HepG2 (cell line): Measurements from ENCODE around the gene VWA5B1. TPM values are rescaled to one million over a fixed set of nuclear protein-coding genes. Genes with fewer than 3 reads are reported as not detected.

Experiments used
- ATAC-seq: fragments of 200-7000 bp; cut with Tn5 transposase; 3 replicates; pipeline ENCODE4 v1.9.1; 2020; ENCODE audit warnings: mild to moderate bottlenecking, moderate library complexity
- BruUV-seq: library from RNA; stranded (reverse); fragments of 400-500 nt; replicated peaks from 2 replicates; lab custom pipeline; 2021; lab: Mats Ljungman, UMichigan
- CTCF ChIA-PET: fragments of 300-600 bp; formaldehyde crosslinking; extraction: SDS; loops from one replicate; lab custom pipeline; 2021; ENCODE audit warnings: low total read pairs, inconsistent platforms, low intra/inter-chr PET ratio; lab: Yijun Ruan, JAX
- POLR2A ChIA-PET: fragments of 350-600 bp; sonication (Branson Sonifier 250); formaldehyde crosslinking; loops from one replicate; lab custom pipeline; 2020; ENCODE audit warnings: antibody characterized with exemption, inconsistent platforms; lab: Yijun Ruan, JAX
- DNase-seq: peaks from one replicate; pipeline ENCODE4 v3.0.0-alpha.2; 2015; ENCODE audit warnings: low spot score
- FAIRE-seq: peaks from 3 replicates; lab custom pipeline; 2011; peaks lifted over from hg19 to GRCh38; lab: Jason Lieb, UNC
- H2AFZ ChIP-seq: one replicate; pipeline ENCODE4 v1.6.1; 2011; ENCODE audit warnings: low read length, inconsistent platforms
- H3K27ac ChIP-seq: fragments of 300-600 bp; 3 replicates; pipeline ENCODE4 v1.8.0; 2011; ENCODE audit warnings: mixed run types, mild to moderate bottlenecking, mixed read lengths, low read length, inconsistent platforms; ENCODE audit not compliant: insufficient read depth; ENCODE audit errors: extremely low read length
- H3K27me3 ChIP-seq, 2 experiments: fragments of 200-600 bp in 1 of 2; 2 replicates in 1 of 2; 3 replicates in 1 of 2; pipeline versions ENCODE4 v1.6.0 to v1.8.0; 2011; ENCODE audit warnings: low read length in 2 of 2, mild to moderate bottlenecking in 2 of 2, moderate library complexity in 2 of 2, inconsistent platforms in 1 of 2; ENCODE audit not compliant: insufficient read depth in 2 of 2, control insufficient read depth in 1 of 2
- H3K36me3 ChIP-seq, 2 experiments: fragments of 200-600 bp in 1 of 2; replicated peaks in 1 of 2; 2 replicates in 1 of 2; 3 replicates in 1 of 2; pipeline versions ENCODE4 v1.5.1 to v1.8.0; 2011; ENCODE audit warnings: low read length in 2 of 2, inconsistent platforms in 1 of 2; ENCODE audit not compliant: insufficient read depth in 2 of 2, control insufficient read depth in 1 of 2
- H3K4me1 ChIP-seq: 2 replicates; pipeline ENCODE4 v1.5.1; 2012; ENCODE audit warnings: low read length, inconsistent platforms; ENCODE audit not compliant: insufficient read depth
- H3K4me2 ChIP-seq: 2 replicates; pipeline ENCODE4 v1.6.0; 2011; ENCODE audit warnings: low read depth, low read length, inconsistent platforms
- H3K4me3 ChIP-seq, 3 experiments: fragments of 200-600 bp in 1 of 3; sonication (generic), shearing (Covaris generic) in 1 of 3; replicated peaks in 1 of 3; 2 replicates each; pipeline ENCODE4 v1.5.1; 2011 to 2016; ENCODE audit warnings: low read length in 3 of 3, inconsistent platforms in 2 of 3, low read depth in 2 of 3, mild to moderate bottlenecking in 2 of 3, control low read depth in 1 of 3, mixed read lengths in 1 of 3; ENCODE audit not compliant: insufficient read depth in 1 of 3
- H3K79me2 ChIP-seq: one replicate; pipeline ENCODE4 v1.6.1; 2011; ENCODE audit warnings: low read length, inconsistent platforms; ENCODE audit not compliant: insufficient read depth
- H3K9ac ChIP-seq: 2 replicates; pipeline ENCODE4 v1.6.0; 2011; ENCODE audit warnings: mild to moderate bottlenecking, low read depth, low read length, inconsistent platforms; ENCODE audit not compliant: insufficient read depth
- H3K9me3 ChIP-seq: 2 replicates; pipeline ENCODE4 v1.5.1; 2012; ENCODE audit warnings: mild to moderate bottlenecking, low read length
- H4K20me1 ChIP-seq: 2 replicates; pipeline ENCODE4 v1.6.0; 2011; ENCODE audit warnings: inconsistent platforms, mild to moderate bottlenecking, low read length, moderate library complexity; ENCODE audit not compliant: insufficient read depth
- ELF3 ChIP-seq: IDR thresholded peaks from 2 replicates; pipeline ENCODE4 v1.6.1; 2016; ENCODE audit warnings: missing genetic modification reagents, missing compliant biosample characterization
- ELF4 ChIP-seq: sonication (generic); formaldehyde crosslinking; IDR thresholded peaks from 2 replicates; pipeline ENCODE4 v1.5.0; 2020; ENCODE audit warnings: missing genetic modification reagents, mild to moderate bottlenecking, moderate library complexity, borderline replicate concordance
- HDAC1 ChIP-seq: sonication (generic); formaldehyde crosslinking; IDR thresholded peaks from 2 replicates; pipeline ENCODE4 v1.5.1; 2020; ENCODE audit warnings: mild to moderate bottlenecking, missing genetic modification reagents
- HDAC2 ChIP-seq: sonication (generic); formaldehyde crosslinking; IDR thresholded peaks from 2 replicates; pipeline ENCODE4 v1.4.0; 2020; ENCODE audit warnings: missing genetic modification reagents
- MBNL3 ChIP-seq: fragments of 250-450 bp; sonication (Bioruptor Pico); conservative IDR thresholded peaks from 2 replicates; pipeline ENCODE4 v1.8.0; 2022; ENCODE audit warnings: mild to moderate bottlenecking, inconsistent platforms
- NKX3-1 ChIP-seq: sonication (generic); formaldehyde crosslinking; IDR thresholded peaks from 2 replicates; pipeline ENCODE4 v1.5.0; 2020; ENCODE audit warnings: missing genetic modification reagents
- PRPF4 ChIP-seq: fragments of 200-400 bp; formaldehyde crosslinking; IDR thresholded peaks from 2 replicates; pipeline ENCODE4 v1.6.1; 2016; ENCODE audit warnings: low read length, low read depth; ENCODE audit not compliant: poor library complexity, severe bottlenecking
- SSRP1 ChIP-seq: IDR thresholded peaks from 2 replicates; pipeline ENCODE4 v1.6.1; 2016; ENCODE audit warnings: control low read depth
- YY1 ChIP-seq: IDR thresholded peaks from 2 replicates; pipeline ENCODE4 v1.6.1; 2011; ENCODE audit warnings: low read length, low read depth, moderate library complexity, mild to moderate bottlenecking; ENCODE audit not compliant: insufficient read depth, insufficient replicate concordance
- ZBTB1 ChIP-seq: sonication (generic); formaldehyde crosslinking; IDR thresholded peaks from 2 replicates; pipeline ENCODE4 v1.4.0; 2020; ENCODE audit warnings: missing genetic modification reagents, borderline replicate concordance
- ZNF180 ChIP-seq: sonication (generic); formaldehyde crosslinking; IDR thresholded peaks from 2 replicates; pipeline ENCODE4 v1.4.0; 2020; ENCODE audit warnings: low read depth, missing genetic modification reagents, borderline replicate concordance
- ZNF256 ChIP-seq: sonication (generic); formaldehyde crosslinking; conservative IDR thresholded peaks from 2 replicates; pipeline ENCODE4 v1.4.0; 2020; ENCODE audit warnings: missing genetic modification reagents
- ZNF510 ChIP-seq: sonication (generic); formaldehyde crosslinking; IDR thresholded peaks from 2 replicates; pipeline ENCODE4 v1.4.0; 2020; ENCODE audit warnings: low read depth, mild to moderate bottlenecking, missing genetic modification reagents
- WGBS: methylation state at CpG from one replicate; pipeline ENCODE4 v1.1.6; 2017; ENCODE audit warnings: low lambda C conversion rate; 5-methylcytosine and 5-hydroxymethylcytosine counted together
- in situ Hi-C: cut with HindIII; loops from 2 replicates; pipeline ENCODE4 v1.10.0; 2017; ENCODE audit warnings: low pct_unique_long_range_greater_than_20kb; ENCODE audit not compliant: extremely low pct_ligation_motif_present
- intact Hi-C: fragments of 100-400 bp; cut with micrococcal nuclease; formaldehyde crosslinking; loops from one replicate; pipeline ENCODE4 v1.10.0; 2022; ENCODE audit not compliant: unreplicated experiment
- polyA plus RNA-seq, 8 experiments: library from polyadenylated mRNA; depleted of rRNA in 3 of 8; stranded (reverse) in 7 of 8; unstranded in 1 of 8; fragments of >200 nt; fragmentation: Illumina TruSeq in 4 of 8; extraction: Trizol in 4 of 8; gene quantifications; 2 replicates each; pipeline versions ENCODE4 v1.2.1 to v1.2.3, GENCODE V29; 2011 to 2016; ENCODE audit warnings: low read depth in 4 of 8, missing spikeins in 1 of 8, mixed read lengths in 1 of 8; ENCODE audit not compliant: insufficient read depth in 1 of 8
- total RNA-seq, 5 experiments: library from RNA; depleted of rRNA; stranded (reverse); fragments of >200 nt; fragmentation: Illumina TruSeq; extraction: Trizol; gene quantifications; 2 replicates each; pipeline ENCODE4 v1.2.3, GENCODE V29; 2016; ENCODE audit warnings: low read depth in 1 of 5
- TF ChIP-seq, protein P1 (sequence below): sonication (generic); formaldehyde crosslinking; IDR thresholded peaks from 2 replicates; pipeline ENCODE4 v1.5.0; 2020; ENCODE audit warnings: missing genetic modification reagents
- TF ChIP-seq, protein P2 (sequence below): sonication (generic); formaldehyde crosslinking; IDR thresholded peaks from 2 replicates; pipeline ENCODE4 v1.8.0; 2022; ENCODE audit warnings: low read depth, missing genetic modification reagents
- TF ChIP-seq, protein P3 (sequence below): sonication (generic); formaldehyde crosslinking; IDR thresholded peaks from 2 replicates; pipeline ENCODE4 v1.4.0; 2020; ENCODE audit warnings: missing genetic modification reagents
- TF ChIP-seq, protein P4 (sequence below): sonication (generic); formaldehyde crosslinking; IDR thresholded peaks from 2 replicates; pipeline ENCODE4 v1.4.0; 2020; ENCODE audit warnings: missing genetic modification reagents, low read depth, mild to moderate bottlenecking, borderline replicate concordance

The VWA5B1 gene
- total and polyA plus RNA-seq, 2 of the 13 experiments (the other 11 are each of a cell fraction or from before 2014, with no cell fraction given) = not detected

DNA sequence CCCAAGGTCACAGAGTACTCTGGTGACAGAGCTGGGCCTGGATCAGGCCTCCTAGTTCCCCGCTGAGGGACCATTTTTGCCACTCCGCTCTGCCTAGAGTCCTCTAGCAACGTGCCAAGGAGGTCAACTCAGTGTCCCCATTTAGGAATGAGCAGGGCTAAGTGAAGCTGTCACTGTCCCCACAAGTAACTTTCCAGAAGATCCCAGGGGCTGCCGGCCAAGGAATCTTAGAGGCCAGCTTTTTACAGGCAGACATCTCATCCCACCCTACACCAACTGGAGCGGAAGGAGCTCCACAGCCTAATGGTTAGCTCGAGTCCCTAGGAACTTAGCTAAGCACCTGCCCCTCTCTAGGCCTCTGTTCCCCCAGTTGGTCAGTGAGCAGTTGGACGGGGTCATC, 59.7 kb downstream of the VWA5B1 start:
- no TSS peak for BruUV-seq
- Histone ChIP-seq H3K4me1 (no peaks in the 10 kb centered on the region), H3K9ac (no peak overlapping the region), H4K20me1 (no peaks in the 10 kb centered on the region), H3K9me3 (no peaks in the 10 kb centered on the region), H3K4me3 (no peak overlapping the region), H3K27me3 (peaks cover 0 to 21% of the 10 kb centered on the region in 2 experiments; a peak in 2 of 5 replicates), H2AFZ (no peak overlapping the region), H3K4me2 (no peak overlapping the region), H3K36me3 (no peaks in the 10 kb centered on the region), H3K79me2 (no peaks in the 10 kb centered on the region), H3K27ac (no peak overlapping the region)
- intact Hi-C loops = no loop called here
- CTCF ChIA-PET = no interaction called here
- DNase-seq (no peak), ATAC-seq (no peak), FAIRE-seq (no peak)
- POLR2A ChIA-PET = no interaction called here
- in situ Hi-C loops = no loop called here
- WGBS = 46% methylated on average over 4 of the region's 7 CpGs
- TF ChIP-seq, protein P1, sequence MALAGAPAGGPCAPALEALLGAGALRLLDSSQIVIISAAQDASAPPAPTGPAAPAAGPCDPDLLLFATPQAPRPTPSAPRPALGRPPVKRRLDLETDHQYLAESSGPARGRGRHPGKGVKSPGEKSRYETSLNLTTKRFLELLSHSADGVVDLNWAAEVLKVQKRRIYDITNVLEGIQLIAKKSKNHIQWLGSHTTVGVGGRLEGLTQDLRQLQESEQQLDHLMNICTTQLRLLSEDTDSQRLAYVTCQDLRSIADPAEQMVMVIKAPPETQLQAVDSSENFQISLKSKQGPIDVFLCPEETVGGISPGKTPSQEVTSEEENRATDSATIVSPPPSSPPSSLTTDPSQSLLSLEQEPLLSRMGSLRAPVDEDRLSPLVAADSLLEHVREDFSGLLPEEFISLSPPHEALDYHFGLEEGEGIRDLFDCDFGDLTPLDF = no peak
- TF ChIP-seq, protein P2, sequence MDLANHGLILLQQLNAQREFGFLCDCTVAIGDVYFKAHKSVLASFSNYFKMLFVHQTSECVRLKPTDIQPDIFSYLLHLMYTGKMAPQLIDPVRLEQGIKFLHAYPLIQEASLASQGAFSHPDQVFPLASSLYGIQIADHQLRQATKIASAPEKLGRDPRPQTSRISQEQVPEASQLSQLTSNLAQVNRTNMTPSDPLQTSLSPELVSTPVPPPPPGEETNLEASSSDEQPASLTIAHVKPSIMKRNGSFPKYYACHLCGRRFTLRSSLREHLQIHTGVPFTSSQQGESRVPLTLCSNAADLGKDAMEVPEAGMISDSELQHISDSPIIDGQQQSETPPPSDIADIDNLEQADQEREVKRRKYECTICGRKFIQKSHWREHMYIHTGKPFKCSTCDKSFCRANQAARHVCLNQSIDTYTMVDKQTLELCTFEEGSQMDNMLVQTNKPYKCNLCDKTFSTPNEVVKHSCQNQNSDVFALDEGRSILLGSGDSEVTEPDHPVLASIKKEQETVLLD (CRISPR knock-in tag) = no peak
- TF ChIP-seq SSRP1 (CRISPR knock-in tag) = no peak
- TF ChIP-seq ZNF510 (CRISPR knock-in tag) = no peak
- TF ChIP-seq, protein P3, sequence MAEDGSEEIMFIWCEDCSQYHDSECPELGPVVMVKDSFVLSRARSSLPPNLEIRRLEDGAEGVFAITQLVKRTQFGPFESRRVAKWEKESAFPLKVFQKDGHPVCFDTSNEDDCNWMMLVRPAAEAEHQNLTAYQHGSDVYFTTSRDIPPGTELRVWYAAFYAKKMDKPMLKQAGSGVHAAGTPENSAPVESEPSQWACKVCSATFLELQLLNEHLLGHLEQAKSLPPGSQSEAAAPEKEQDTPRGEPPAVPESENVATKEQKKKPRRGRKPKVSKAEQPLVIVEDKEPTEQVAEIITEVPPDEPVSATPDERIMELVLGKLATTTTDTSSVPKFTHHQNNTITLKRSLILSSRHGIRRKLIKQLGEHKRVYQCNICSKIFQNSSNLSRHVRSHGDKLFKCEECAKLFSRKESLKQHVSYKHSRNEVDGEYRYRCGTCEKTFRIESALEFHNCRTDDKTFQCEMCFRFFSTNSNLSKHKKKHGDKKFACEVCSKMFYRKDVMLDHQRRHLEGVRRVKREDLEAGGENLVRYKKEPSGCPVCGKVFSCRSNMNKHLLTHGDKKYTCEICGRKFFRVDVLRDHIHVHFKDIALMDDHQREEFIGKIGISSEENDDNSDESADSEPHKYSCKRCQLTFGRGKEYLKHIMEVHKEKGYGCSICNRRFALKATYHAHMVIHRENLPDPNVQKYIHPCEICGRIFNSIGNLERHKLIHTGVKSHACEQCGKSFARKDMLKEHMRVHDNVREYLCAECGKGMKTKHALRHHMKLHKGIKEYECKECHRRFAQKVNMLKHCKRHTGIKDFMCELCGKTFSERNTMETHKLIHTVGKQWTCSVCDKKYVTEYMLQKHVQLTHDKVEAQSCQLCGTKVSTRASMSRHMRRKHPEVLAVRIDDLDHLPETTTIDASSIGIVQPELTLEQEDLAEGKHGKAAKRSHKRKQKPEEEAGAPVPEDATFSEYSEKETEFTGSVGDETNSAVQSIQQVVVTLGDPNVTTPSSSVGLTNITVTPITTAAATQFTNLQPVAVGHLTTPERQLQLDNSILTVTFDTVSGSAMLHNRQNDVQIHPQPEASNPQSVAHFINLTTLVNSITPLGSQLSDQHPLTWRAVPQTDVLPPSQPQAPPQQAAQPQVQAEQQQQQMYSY = no peak
- no peak for TF ChIP-seq YY1
- TF ChIP-seq ELF4 (CRISPR knock-in tag) = no peak
- no peak for TF ChIP-seq HDAC2 (CRISPR knock-in tag)
- TF ChIP-seq ZNF180 (CRISPR knock-in tag) = no peak
- no peak for TF ChIP-seq ZNF256 (CRISPR knock-in tag)
- TF ChIP-seq ZBTB1 (CRISPR knock-in tag) = no peak
- TF ChIP-seq NKX3-1 (CRISPR knock-in tag) = no peak
- TF ChIP-seq PRPF4 = no peak
- TF ChIP-seq MBNL3 (CRISPR knock-in tag) = no peak
- no peak for TF ChIP-seq ELF3 (CRISPR knock-in tag)
- TF ChIP-seq, protein P4, sequence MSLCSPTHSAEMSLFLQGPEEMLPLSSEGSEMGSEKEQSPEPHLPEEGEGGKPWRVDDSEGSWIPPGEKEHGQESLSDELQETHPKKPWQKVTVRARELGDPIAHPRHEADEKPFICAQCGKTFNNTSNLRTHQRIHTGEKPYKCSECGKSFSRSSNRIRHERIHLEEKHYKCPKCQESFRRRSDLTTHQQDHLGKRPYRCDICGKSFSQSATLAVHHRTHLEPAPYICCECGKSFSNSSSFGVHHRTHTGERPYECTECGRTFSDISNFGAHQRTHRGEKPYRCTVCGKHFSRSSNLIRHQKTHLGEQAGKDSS (CRISPR knock-in tag) = no peak
- no peak for TF ChIP-seq HDAC1 (CRISPR knock-in tag)
